Lung (tissue), 12 donors: ENCODE measurements around the gene METTL26. TPM values are rescaled to one million over a fixed set of nuclear protein-coding genes. Genes with fewer than 3 reads are reported as not detected.

Experiments
- ATAC-seq: fragments of 200-7000 bp; cut with Tn5 transposase; one replicate; pipeline ENCODE4 v1.9.1; 2020; ENCODE audit warnings: moderate number of reproducible peaks; ENCODE audit not compliant: insufficient read depth, low FRiP score
- DNase-seq, 3 donors: peaks; one replicate each; pipeline ENCODE4 v3.0.0-alpha.2; 2013 to 2017
- H3K27ac ChIP-seq, 2 donors: one replicate each; pipeline ENCODE4 v1.5.1; 2013; ENCODE audit warnings: mild to moderate bottlenecking in 2 of 2, moderate library complexity in 2 of 2, control low read depth in 1 of 2, inconsistent platforms in 1 of 2, low read depth in 1 of 2, low read length in 1 of 2
- H3K27me3 ChIP-seq, 3 donors: one replicate each; pipeline ENCODE4 v1.5.1; 2013; ENCODE audit warnings: low read length in 2 of 3; ENCODE audit not compliant: control insufficient read depth in 3 of 3, insufficient read depth in 3 of 3
- H3K36me3 ChIP-seq, 4 donors: one replicate each; pipeline ENCODE4 v1.5.1; 2013; ENCODE audit warnings: low read length in 4 of 4, mild to moderate bottlenecking in 1 of 4, moderate library complexity in 1 of 4; ENCODE audit not compliant: control insufficient read depth in 4 of 4, insufficient read depth in 4 of 4
- H3K4me1 ChIP-seq, 5 donors: one replicate each; pipeline ENCODE4 v1.5.1; 2013; ENCODE audit warnings: low read length in 5 of 5, mild to moderate bottlenecking in 2 of 5, moderate library complexity in 1 of 5; ENCODE audit not compliant: control insufficient read depth in 5 of 5, insufficient read depth in 5 of 5
- H3K4me3 ChIP-seq: one replicate; pipeline ENCODE4 v1.5.1; 2013; ENCODE audit warnings: mild to moderate bottlenecking, control low read depth, moderate library complexity
- H3K9ac ChIP-seq, 2 donors: one replicate each; pipeline ENCODE4 v1.5.1; 2013; ENCODE audit warnings: low read length in 2 of 2, control low read depth in 1 of 2; ENCODE audit not compliant: insufficient read depth in 1 of 2
- H3K9me3 ChIP-seq, 4 donors: one replicate each; pipeline ENCODE4 v1.5.1; 2013; ENCODE audit warnings: low read length in 3 of 4, mild to moderate bottlenecking in 1 of 4, moderate library complexity in 1 of 4; ENCODE audit not compliant: control insufficient read depth in 4 of 4, insufficient read depth in 3 of 4
- CTCF ChIP-seq: IDR thresholded peaks from 2 replicates; pipeline ENCODE4 v1.5.1; 2012; ENCODE audit warnings: mild to moderate bottlenecking; ENCODE audit errors: control extremely low read depth, extremely low read depth
- WGBS, 2 donors: extraction: QIAGEN DNeasy Blood & Tissue Kit; methylation state at CpG; one replicate each; pipeline ENCODE4 v1.1.7; 2013; 5-methylcytosine and 5-hydroxymethylcytosine counted together
- polyA plus RNA-seq, 2 donors: library from polyadenylated mRNA; stranded (reverse); fragments of 200-250 nt; gene quantifications; one replicate each; pipeline ENCODE4 v1.2.1, GENCODE V29; 2013
- total RNA-seq, 2 donors: library from RNA; depleted of rRNA in 1 of 2; stranded (reverse); fragments of >200 nt in 1 of 2; gene quantifications; one replicate each; pipeline ENCODE4 v1.2.1, GENCODE V29; 2014 to 2021
- donor health status: control.
- donor health status: control.
- donor health status: Bipolar disorder and iron deficiency.
- donor health status: healthy.
- donor health status: DM: yes; HTN: yes; CAD: no.

The METTL26 gene
- total and polyA plus RNA-seq, 4 donors: 36.1 to 200 (median 114) TPM

DNA sequence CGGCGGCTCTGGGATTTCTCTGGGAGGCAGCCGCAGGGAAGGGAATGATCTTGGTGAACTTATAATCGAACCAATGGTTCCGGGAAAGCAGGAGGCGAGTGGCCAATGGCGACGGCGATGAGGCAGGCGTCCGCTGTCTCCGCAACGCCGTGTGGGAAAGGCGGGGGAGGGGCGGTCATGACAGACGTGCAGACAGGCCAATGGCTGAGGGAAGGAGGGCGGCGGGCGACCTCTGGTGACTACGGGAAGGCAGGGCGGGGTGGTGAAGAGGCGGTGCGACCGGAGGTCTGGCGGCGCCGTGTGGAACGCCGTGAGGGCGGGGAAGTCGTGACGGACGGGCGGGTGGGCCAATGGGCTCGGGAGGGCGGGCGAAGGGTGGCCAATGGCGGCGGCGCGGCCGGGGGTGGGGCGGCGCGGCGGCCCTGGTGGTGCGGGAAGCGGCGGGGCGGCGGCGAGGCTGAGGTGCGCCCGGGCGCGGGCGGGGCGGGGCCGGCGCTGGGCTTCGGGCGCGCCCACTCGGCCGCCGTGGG is 46.4 kb downstream of the METTL26 start, which contains the start of gene RAB40C:
Gene RAB40C (plus strand): TSS at position 409 of the 530 bp plus-strand sequence. CDS start 226 bp downstream, outside the sequence.
- no peaks in the 10 kb centered on the region for H3K27me3 ChIP-seq
- peak; percentile 6 for TF ChIP-seq CTCF
- WGBS, 2 donors: 0 to 1% methylated on average over 40 to 67 of the region's 67 CpGs
- no peaks in the 10 kb centered on the region for H3K9me3 ChIP-seq
- H3K4me1 ChIP-seq: peaks cover 0 to 53% (median 25%) of the 10 kb centered on the region in 5 donors
- peak within 1 kb of the TSS; percentile 94 to 99 for H3K27ac ChIP-seq
- peaks cover 0 to 4% (median 0%) of the 10 kb centered on the region in 4 donors for H3K36me3 ChIP-seq
- peak within 1 kb of the TSS; percentile 84 for H3K4me3 ChIP-seq
- peak within 1 kb of the TSS; percentile 63 to 71 for H3K9ac ChIP-seq
- ATAC-seq (peak; percentile 87), DNase-seq (peak; percentile 98 to 99 (median 99))

GRCh38 chr16:588889-589657 is 47.0 kb downstream of the METTL26 start:
- peak overlapping the region; percentile 84 for H3K4me3 ChIP-seq
- peaks cover 0 to 53% (median 25%) of the 10 kb centered on the region in 5 donors for H3K4me1 ChIP-seq
- no peak for TF ChIP-seq CTCF
- ATAC-seq (peak; percentile 87), DNase-seq (peak; percentile 98)
- WGBS, 2 donors: 1% methylated on average over 83 to 107 of the region's 107 CpGs
- peak overlapping the region; percentile 94 to 99 for H3K27ac ChIP-seq
- H3K36me3 ChIP-seq: no peaks in the 10 kb centered on the region
- no peaks in the 10 kb centered on the region for H3K9me3 ChIP-seq
- H3K27me3 ChIP-seq: no peaks in the 10 kb centered on the region
- peak overlapping the region; percentile 56 to 63 for H3K9ac ChIP-seq

DNA sequence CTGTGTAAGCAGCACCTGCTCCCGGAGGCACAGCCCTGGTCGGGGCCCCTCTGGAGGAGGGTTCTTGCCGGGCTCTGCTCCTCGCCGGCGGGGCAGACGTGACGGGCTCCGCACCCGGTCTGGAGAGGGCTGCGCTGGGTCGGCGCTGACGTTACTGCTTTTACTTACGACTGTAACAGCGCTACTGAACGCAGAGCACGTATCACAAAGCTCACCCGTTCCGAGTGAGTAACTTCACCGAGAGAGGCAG is 47.5 kb downstream of the METTL26 start:
- no peak for TF ChIP-seq CTCF

More for the DNA sequence above, 47.5 kb downstream of the METTL26 start:
- DNase-seq: peak; percentile 55 to 70 (median 61)
- WGBS, 2 donors: 0% methylated on average over 21 of the region's 21 CpGs
- Histone ChIP-seq H3K4me3 (peak overlapping the region; percentile 84), H3K9ac (peak overlapping the region; percentile 56 to 63), H3K4me1 (peaks cover 0 to 52% (median 25%) of the 10 kb centered on the region in 5 donors), H3K36me3 (no peaks in the 10 kb centered on the region), H3K27me3 (no peaks in the 10 kb centered on the region), H3K27ac (peak overlapping the region; percentile 94 to 99), H3K9me3 (no peaks in the 10 kb centered on the region)
- no peak for ATAC-seq
